Chondrocyte (in vitro differentiated cells): ENCODE results near the gene SPINT4. TPM values are rescaled to one million over a fixed set of nuclear protein-coding genes. Genes with fewer than 3 reads are reported as not detected.
"Not testable (repeated sequence)": the region's sequence is repeated elsewhere in the genome, so short reads cannot be mapped to it uniquely, and the experiment has no call there.

Source experiments
- DNase-seq: peaks from one replicate; pipeline ENCODE4 v3.0.0; 2021; ENCODE audit warnings: mixed read lengths, low spot score
- H3K27ac Mint-ChIP-seq: one replicate; pipeline ENCODE4 v1.8.0; 2021; ENCODE audit warnings: mild to moderate bottlenecking, moderate library complexity, mixed read lengths; ENCODE audit not compliant: unreplicated experiment
- H3K27me3 Mint-ChIP-seq: 2 replicates; pipeline ENCODE4 v1.8.0; 2021; ENCODE audit warnings: low read depth, mixed read lengths
- H3K36me3 Mint-ChIP-seq: 2 replicates; pipeline ENCODE4 v1.8.0; 2021; ENCODE audit warnings: low read depth, mixed read lengths
- H3K4me1 Mint-ChIP-seq: 2 replicates; pipeline ENCODE4 v1.8.0; 2021; ENCODE audit warnings: low read depth, mild to moderate bottlenecking, mixed read lengths
- H3K4me3 Mint-ChIP-seq: one replicate; pipeline ENCODE4 v1.8.0; 2021; ENCODE audit warnings: mild to moderate bottlenecking, moderate library complexity, mixed read lengths; ENCODE audit not compliant: unreplicated experiment
- H3K9me3 Mint-ChIP-seq: 2 replicates; pipeline ENCODE4 v1.8.0; 2021; ENCODE audit warnings: low read depth, mixed read lengths
- long read RNA-seq: library from polyadenylated mRNA; stranded (forward); transcript quantifications from one replicate; pipeline ENCODE4 v2.0.0, GENCODE V29; 2021
- total RNA-seq: library from RNA; stranded (reverse); gene quantifications from 3 replicates; pipeline ENCODE4 v1.2.1, GENCODE V29; 2021
- TF ChIP-seq, protein P1 (sequence below): fragments of 200-600 bp; sonication (generic); IDR thresholded peaks from 2 replicates; pipeline ENCODE4 v1.5.0; 2021; ENCODE audit warnings: antibody characterized with exemption, mild to moderate bottlenecking, moderate library complexity

Gene SPINT4
- not detected in 3 replicates for total RNA-seq
- long read RNA-seq: 0 reads

DNA sequence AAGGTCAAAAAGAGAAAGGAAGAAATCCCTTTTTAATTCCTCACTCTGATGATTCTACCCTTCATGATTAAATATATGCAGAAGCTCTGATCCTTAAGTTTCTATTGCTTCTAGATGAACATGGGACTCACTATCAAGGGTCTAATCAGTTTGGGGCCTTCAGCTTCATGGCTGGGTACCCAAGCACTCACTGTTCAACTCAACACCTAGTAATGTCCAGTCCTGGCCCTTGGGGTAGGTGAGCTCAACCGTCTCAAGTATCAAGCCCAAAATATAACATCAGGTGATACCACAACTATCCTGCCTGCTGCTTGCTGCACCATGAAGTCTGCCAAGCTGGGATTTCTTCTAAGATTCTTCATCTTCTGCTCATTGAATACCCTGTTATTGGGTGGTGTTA lies at the start of gene SPINT4:
Gene SPINT4 (plus strand): TSS at position 301 of the 400 bp plus-strand sequence. CDS start 21 bp downstream, at position 322.
- H3K27ac Mint-ChIP-seq: no peak within 1 kb of the TSS
- TF ChIP-seq, protein P1, sequence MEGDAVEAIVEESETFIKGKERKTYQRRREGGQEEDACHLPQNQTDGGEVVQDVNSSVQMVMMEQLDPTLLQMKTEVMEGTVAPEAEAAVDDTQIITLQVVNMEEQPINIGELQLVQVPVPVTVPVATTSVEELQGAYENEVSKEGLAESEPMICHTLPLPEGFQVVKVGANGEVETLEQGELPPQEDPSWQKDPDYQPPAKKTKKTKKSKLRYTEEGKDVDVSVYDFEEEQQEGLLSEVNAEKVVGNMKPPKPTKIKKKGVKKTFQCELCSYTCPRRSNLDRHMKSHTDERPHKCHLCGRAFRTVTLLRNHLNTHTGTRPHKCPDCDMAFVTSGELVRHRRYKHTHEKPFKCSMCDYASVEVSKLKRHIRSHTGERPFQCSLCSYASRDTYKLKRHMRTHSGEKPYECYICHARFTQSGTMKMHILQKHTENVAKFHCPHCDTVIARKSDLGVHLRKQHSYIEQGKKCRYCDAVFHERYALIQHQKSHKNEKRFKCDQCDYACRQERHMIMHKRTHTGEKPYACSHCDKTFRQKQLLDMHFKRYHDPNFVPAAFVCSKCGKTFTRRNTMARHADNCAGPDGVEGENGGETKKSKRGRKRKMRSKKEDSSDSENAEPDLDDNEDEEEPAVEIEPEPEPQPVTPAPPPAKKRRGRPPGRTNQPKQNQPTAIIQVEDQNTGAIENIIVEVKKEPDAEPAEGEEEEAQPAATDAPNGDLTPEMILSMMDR: no peak
- DNase-seq: no peak
- H3K4me1 Mint-ChIP-seq: no peaks in the 10 kb centered on the region
- peaks cover 7% of the 10 kb centered on the region for H3K9me3 Mint-ChIP-seq
- peaks cover 14% of the 10 kb centered on the region for H3K27me3 Mint-ChIP-seq
- no peak within 1 kb of the TSS for H3K4me3 Mint-ChIP-seq
- H3K36me3 Mint-ChIP-seq: no peaks in the 10 kb centered on the region

DNA sequence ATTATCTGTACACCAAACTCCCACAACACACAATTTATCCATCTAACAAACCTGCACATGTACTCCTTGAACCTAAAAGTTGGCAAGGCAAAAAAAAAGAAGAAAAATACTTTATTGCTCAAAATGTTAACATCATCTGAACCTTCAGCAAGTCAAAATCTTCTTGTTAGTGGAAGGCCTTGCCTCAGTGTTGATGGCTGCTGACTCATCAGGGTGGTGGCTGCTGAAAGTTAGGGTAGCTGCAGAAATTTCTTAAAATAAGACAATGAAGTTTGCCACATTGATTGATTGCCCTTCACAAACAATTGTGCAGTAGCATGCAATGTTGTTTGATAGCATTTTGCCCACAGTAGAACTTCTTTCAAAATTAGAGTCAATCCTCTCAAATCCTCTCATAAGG lies 49.4 kb upstream of the SPINT4 start:
- Mint-ChIP-seq H3K27me3 (peaks cover 6% of the 10 kb centered on the region), H3K9me3 (peaks cover 24% of the 10 kb centered on the region), H3K27ac (no peak overlapping the region), H3K4me1 (no peaks in the 10 kb centered on the region), H3K36me3 (no peaks in the 10 kb centered on the region), H3K4me3 (no peak overlapping the region)
- no peak for DNase-seq
- TF ChIP-seq, protein P1: no peak

DNA sequence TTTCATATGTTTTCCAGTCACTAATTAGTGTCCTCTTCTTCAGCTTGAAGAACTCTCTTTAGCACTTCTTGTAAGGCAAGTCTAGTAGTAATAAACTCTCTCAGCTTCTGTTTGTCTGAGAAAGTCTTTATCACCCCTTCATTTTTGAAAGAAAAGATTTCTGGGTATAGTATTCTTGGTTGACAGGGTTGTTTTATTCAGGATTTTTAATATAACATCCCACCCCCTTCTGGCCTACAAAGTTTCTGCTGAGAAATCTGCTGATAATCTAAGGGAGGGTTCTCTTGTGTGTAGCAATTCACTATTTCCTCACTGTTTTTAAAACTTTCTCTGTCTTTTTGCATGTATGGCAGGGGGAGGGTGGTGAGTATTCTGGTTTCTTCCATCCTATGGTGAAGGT lies 42.5 kb upstream of the SPINT4 start:
- no peak for DNase-seq
- TF ChIP-seq, protein P1: no peak
- no peaks in the 10 kb centered on the region for H3K4me1 Mint-ChIP-seq
- H3K27ac Mint-ChIP-seq: no peak overlapping the region
- H3K9me3 Mint-ChIP-seq: peaks cover 28% of the 10 kb centered on the region
- H3K27me3 Mint-ChIP-seq: peaks cover 3% of the 10 kb centered on the region
- H3K4me3 Mint-ChIP-seq: no peak overlapping the region
- H3K36me3 Mint-ChIP-seq: no peaks in the 10 kb centered on the region

DNA sequence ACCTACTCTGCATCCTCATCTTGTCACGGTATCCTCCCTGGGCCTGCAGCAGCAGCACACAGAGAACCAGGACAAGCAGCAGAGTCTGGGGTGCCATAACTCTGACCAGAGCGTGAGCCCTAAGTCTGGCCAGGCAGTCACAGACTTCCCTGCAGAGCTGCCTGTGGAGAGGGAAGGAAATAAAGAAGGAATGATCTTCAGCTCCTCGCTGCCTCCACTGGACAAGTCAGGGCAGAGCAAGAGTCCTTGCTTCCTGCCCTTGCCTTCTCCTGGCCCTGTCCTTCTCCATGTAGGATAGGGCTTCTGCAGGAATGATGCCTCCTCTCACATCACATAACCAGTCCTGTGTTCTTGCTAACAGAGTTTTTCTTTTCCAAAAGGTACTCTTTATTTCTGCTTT lies 36.3 kb upstream of the SPINT4 start:
- Mint-ChIP-seq H3K36me3 (no peaks in the 10 kb centered on the region), H3K4me3 (no peak overlapping the region), H3K4me1 (no peaks in the 10 kb centered on the region), H3K27ac (no peak overlapping the region), H3K27me3 (peaks cover 4% of the 10 kb centered on the region), H3K9me3 (peaks cover 9% of the 10 kb centered on the region)
- no peak for DNase-seq
- TF ChIP-seq, protein P1: no peak

DNA sequence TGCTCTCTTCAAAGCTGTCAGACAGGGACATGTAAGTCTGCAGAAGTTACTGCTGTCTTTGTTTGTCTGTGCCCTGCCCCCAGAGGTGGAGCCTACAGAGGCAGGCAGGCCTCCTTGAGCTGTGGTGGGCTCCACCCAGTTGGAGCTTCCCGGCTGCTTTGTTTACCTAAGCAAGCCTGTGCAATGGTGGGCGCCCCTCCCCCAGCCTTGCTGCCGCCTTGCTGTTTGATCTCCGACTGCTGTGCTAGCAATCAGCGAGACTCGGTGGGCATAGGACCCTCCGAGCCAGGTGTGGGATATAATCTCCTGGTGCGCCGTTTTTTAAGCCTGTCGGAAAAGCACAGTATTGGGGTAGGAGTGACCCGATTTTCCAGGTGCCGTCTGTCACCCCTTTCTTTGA lies 28.8 kb upstream of the SPINT4 start:
- not testable (repeated sequence) for H3K4me1 Mint-ChIP-seq, H3K27ac Mint-ChIP-seq, H3K36me3 Mint-ChIP-seq, H3K9me3 Mint-ChIP-seq, H3K27me3 Mint-ChIP-seq, H3K4me3 Mint-ChIP-seq, DNase-seq

DNA sequence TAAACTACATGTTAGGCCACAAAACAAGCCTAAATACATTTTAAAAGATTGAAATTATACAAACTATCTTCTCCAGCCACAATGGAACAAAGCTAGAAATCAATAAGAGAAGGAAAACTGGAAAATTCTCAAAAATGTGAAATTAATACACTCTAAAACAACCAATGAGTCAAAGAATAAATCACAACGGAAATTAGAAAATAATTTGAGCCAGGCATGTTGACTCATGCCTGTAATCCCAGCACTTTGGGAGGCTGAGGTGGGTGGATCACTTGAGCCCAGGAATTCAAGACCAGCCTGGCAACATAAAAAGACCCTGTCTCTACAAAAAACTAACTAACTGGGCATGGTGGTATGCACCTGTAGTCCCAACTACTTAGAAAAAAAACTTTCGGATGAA lies 26.7 kb upstream of the SPINT4 start:
- Mint-ChIP-seq H3K4me1 (no peaks in the 10 kb centered on the region), H3K36me3 (no peaks in the 10 kb centered on the region), H3K27ac (no peak overlapping the region), H3K9me3 (peaks cover 6% of the 10 kb centered on the region), H3K4me3 (no peak overlapping the region), H3K27me3 (no peaks in the 10 kb centered on the region)
- TF ChIP-seq, protein P1: no peak
- no peak for DNase-seq
